ENCODE data around the gene SLC6A9.

SLC6A9 gene

DNA sequence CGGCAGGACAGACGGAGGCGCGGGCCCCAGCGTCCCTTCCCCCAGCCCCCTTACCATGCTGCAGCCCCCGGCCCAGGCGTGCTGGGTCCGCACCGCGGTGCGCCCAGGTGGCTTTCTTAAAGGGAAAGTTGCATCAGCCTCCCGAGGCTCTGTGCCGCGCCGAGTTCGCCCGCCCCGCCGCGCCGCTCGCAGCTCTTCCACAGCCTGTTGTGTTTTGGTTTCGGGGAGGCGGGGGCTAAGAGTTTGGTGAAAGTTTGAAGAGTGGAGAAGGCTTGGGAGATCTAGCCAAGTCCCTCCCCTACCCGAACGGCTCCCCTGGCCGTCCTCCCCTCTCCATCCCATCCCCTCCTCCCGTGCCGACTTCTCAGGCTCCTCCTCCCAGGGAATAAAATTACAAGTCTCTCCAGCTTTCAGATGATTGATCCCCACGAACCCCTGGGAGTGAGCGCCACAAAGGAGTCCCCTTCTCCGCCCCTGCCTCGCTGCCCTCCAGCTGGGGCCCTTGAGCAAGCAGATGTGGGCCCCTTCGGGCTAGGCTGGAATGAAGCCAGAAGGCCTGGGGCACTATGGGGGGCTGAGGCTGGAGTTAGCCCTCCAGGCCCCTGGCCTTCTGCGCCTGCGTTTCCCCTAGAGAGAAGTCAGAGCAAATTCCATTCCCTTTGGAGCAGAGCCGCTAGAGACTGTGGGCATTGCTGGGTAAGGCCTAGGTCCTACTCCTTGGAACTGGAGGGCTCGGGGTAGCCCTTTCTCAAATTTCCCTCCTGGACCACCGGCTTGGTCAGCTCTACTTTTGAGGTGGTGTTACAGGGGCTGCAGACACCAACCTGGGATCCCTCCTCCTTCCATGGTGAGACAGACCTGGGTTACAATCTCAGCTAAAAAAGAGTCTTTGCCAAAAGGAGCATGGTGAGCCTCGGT, at the start of gene SLC6A9:
TSS of gene SLC6A9 (minus strand) at position 211 of the 918 bp plus-strand sequence. CDS start 7,185 bp downstream, outside the sequence.
- peak; percentile 29 for DNase-seq (ENCODE audit: low read depth)

DNA sequence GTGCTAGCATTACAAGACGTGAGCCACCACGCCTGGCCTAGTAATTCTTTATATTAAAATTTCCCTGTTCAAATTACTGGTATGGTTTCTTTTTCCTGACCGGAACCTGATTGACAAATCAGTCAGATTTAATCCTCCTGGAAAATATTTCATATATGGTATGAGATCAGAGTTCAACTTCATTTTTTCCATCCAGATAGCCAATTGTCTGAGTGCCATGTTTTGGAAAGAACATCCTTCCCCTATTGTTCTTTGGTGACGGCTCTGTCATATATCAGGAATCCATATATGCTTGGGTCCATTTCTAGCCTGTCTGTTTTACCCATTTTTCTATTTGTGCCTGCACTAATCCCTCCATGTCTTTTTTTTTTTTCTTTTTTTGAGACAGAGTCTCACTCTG, 48.3 kb upstream of the SLC6A9 start:
- DNase-seq (ENCODE audit: low read depth) = no peak

DNA sequence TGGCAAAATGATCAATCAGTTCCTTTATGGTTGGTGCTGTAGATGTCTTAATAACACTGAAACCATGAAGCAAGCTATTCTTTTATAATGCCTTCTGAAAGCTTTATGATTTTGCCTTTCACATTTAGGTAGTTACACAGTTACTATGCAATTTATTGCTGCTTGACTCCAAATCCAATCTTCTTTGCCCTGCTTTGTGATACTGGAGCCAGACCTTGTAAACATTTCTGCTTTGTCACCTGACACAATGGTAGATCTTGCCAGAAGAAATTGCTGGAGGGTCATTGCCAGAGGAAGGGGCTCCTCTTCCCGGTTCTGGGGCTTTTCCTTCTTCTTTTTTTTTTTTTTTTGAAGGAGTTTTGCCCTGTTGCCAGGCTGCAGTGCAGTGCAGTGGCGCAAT, 46.8 kb upstream of the SLC6A9 start:
- no peak for DNase-seq (ENCODE audit: low read depth)

DNA sequence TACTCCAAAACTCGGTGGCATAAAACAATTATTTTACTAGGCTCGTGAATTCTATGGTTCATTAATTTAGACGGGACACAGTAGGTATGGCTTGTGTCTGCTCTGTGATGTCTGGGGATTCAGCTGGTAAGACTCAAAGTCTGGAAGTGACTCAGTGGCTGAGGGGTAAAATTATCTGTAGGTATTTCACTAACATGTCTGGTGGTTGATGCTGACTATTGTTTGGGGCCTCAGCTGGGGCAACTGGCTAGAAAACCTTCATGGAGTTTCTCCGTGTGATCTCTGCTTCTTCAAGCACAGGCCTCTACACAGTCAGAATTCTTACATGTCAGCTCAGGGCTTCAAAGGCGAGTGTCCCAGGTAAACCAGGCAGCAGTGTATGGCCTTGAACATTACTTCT, 46.2 kb upstream of the SLC6A9 start:
- DNase-seq (ENCODE audit: low read depth) = no peak

DNA sequence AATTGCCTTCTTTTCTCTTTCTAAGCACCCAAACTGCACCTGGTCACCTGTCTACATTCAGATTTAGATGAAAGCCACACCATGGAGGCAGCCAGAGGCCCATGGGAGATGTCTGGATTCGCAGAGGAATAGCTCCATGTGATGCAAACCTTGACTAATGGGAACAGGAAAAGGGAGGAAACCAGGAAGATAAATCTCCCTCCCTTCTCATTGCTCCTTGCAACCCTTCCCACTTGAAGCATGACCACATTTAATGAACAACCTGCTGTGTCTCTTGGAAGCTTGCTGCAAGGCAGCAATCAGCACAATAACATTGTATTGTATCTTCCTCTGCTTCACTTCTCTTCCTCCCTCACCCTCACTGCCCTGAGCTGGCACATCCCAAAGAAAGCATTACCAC, 44.8 kb upstream of the SLC6A9 start:
- DNase-seq (ENCODE audit: low read depth) = no peak

DNA sequence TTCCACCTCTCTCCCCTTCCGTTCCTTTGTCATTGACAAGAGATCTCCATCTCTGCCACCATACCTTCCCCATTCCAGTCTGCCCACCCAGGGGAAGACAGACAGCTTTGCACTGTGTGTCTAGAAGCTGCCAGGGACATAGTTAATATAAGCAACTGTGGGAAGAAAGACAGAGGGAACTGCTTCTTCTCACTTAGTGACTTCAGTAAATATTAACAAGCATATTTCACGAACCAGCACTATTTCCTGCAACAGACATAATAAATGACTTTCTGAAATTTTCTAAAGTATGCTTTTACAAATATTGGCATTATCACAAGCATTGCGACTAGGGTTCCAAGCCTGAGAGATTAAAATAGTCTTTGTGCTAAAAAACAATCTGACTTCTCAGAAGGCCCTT, 43.2 kb upstream of the SLC6A9 start:
- no peak for DNase-seq (ENCODE audit: low read depth)

DNA sequence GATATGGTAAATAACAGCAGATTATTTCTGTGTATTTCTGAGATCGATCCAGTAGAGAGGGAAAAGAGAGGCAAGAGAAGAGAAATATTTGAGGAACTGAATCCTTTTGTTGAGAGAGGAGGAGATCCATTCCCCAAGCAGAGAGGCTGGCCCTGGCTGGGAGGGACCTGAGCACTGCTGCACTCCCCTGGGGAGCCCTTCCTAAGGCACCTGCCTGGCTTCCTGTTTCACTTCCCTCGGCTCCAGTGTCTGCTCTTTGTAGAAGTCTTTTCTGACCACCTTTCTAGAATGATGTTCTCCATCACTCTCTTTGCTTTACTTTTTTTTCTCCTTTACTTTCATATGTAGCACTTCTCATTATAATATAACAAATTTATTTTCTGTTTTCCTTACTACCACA, 42.3 kb upstream of the SLC6A9 start:
- no peak for DNase-seq (ENCODE audit: low read depth)

DNA sequence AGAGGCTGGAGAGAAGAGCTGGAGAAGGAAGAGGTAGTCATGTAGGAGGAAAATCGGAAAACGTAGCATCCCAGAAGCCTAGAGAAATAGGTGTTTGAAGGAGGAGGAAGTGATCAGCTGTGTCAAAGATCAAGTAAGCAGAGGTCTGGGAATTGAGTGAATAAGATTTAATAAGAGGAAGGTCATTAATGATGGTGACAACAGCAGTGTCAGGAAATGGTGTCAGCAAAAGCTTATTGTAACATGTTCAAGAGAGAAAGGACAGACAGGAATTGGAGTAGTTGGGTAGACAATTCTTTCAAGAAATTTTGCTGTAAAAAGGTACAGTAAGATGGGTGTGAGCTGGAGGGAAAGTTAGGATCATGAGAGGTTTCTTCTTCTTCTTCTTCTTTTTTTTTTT, 41.6 kb upstream of the SLC6A9 start:
- no peak for DNase-seq (ENCODE audit: low read depth)

DNA sequence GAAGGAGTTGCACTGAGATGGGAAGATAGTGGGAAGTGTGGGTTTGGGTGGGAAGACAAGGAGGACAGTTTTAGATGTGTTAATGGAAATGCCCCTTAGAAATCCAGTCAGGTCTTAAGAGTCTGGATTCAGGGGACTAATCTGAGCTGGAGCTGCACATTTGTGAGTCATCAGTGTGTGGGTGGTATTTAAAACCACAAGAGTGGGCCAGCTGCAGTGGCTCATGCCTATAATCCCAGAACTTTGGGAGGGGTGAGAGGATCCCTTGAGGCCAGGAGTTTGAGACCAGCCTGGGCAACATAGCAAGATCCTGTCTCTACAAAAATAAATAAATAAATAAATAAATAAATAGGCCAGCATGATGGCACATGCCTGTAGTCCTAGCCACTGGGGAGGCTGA, 40.9 kb upstream of the SLC6A9 start:
- no peak for DNase-seq (ENCODE audit: low read depth)

DNA sequence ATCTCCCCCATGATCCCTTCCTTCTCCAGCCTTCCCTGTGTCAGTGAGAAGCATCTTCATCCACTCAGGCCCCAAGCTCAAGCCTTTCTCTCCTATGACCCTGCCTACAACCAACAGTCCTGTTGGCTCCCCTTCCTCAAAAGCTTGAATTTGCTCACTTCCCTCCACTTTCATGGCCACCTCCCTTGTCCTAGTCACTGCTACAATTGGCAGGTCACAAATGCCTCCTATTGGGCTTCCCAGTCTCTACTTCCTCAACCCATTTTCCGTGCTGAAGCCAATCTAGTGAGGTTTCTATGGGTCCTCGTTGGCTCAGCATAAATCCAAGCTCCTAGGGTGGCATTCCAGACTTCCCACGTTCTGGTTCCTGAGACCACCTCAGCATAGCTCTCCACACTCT, 40.2 kb upstream of the SLC6A9 start:
- no peak for DNase-seq (ENCODE audit: low read depth)

DNA sequence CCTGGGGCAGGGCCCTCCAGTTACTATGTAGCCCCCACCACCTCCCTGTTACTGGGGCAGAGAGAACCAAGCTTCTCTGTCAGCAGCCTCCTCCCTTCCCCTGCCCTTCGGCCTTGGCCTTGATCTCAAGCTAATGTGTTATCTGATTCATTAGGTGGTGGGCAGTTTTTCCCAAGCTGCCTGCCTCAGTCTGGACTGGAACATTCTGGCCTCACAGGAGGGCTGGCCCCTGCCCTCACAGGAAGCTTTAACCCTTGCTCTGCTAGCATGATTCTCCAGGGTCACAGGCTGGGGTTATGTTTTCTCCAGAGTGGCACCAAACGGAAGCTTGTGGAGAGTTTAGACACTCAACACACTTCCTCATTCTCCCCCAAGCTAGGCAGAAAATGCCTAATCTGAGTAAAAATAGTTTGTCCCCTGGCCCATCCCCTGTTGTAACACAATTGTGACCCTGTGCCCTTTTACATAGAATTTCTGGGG, 37.2 kb upstream of the SLC6A9 start:
- no peak for DNase-seq (ENCODE audit: low read depth)

DNA sequence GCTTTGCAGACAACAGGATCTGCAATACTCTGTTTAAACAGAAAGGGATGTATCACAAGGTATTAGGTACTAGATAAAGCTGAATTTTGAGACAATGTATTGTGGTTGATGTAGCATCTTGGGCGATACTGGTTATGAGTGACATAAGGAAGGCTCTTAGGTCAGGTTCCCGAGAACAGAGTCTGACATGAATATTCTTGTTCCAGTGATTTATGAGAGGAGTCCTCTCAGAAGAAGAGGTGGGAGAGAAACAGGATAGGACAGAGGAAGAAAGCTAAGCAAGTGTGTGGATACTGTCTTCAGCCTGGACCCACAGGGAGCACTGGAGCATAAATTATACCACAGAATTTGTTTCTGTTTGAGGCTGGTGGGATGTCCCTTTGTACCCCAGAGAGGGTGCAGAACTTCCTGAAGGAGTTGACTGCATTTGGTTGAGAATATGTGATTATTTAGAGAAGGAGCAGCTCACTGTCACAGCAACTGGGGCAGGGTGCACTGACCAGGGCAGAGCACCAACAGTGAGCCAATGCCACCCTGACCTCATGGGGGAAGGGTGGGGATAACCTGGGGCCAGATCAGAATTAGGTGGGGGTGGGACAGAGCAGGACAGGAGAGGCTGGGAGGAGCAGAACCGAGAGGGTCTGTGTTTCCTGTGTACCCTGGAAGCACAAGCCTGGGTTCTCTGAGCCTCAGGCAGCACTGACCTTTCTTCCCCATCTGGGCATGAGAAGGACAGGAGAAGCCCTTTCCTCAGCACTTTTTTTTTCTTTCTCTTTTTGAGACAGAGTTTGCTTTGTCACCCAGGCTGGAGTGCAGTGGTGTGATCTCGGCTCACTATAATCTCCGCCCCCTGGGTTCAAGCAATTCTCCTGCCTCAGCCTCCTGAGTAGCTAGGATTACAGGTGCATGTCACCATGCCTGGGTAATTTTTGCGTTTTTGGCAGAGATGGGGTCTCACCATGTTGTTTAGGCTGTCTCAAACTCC, 36.3 kb upstream of the SLC6A9 start:
- no peak for DNase-seq (ENCODE audit: low read depth)

DNA sequence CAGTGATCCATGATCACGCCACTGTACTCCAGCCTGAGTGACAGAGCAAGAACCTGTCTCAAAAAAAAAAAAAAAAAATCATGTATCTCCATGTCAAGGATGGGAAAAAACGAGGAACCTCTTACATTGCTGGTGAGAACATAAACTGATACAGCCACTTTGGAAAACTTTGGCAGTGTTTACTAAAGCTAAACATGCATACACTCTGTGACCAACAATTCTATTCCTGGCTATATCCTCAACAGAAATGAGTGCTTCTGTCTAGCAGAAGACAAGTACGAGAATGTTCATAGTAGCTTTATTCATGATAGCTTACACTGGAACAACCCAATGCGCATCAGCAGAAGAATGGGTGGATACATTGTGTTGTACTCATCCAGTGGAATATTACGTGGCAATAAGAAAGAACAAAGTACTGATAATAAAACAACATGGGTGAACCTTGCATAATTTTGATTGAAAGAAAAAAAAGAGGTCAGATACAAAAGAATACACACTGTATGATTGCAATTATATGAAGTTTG, 31.5 kb upstream of the SLC6A9 start:
- DNase-seq (ENCODE audit: low read depth) = no peak

DNA sequence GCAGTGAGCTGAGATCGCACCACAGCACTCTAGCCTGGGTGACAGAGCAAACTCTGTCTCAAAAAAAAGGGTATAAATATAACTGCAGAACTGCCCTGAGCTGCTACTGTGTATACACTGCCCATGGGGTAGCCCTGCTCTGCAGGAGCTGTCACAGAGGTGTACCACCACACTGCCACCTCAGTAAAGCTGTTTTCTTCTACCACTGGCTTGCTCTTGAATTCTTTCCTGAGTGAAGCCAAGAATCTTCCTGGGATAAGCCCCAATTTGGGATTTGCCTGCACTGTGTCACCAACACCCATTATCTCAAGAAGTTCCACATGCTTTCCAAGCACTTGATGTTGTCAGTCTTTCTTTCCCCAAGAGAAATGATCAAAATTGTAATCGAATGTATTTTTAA, 30.6 kb upstream of the SLC6A9 start:
- DNase-seq (ENCODE audit: low read depth) = no peak

DNA sequence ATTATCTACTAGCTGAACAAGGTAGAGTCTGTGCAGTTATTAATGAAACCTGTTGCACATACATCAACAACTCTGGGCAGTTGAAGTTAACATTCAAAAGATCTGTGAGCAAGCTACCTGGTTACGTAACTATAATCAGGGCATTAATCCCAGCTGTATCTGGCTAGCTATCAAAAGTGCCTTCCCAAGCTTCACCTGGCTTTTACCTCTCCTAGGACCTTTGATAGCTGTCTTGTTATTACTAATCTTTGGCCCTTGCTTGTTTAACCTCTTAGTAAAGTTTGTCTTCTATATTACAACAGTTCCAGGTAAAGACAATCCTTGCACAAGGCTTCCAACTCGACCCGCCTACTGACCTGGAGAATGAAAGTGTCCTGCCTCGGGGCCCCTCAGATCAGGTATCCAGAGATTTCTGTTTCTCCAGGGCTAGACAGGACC, 29.6 kb upstream of the SLC6A9 start:
- DNase-seq (ENCODE audit: low read depth) = no peak

DNA sequence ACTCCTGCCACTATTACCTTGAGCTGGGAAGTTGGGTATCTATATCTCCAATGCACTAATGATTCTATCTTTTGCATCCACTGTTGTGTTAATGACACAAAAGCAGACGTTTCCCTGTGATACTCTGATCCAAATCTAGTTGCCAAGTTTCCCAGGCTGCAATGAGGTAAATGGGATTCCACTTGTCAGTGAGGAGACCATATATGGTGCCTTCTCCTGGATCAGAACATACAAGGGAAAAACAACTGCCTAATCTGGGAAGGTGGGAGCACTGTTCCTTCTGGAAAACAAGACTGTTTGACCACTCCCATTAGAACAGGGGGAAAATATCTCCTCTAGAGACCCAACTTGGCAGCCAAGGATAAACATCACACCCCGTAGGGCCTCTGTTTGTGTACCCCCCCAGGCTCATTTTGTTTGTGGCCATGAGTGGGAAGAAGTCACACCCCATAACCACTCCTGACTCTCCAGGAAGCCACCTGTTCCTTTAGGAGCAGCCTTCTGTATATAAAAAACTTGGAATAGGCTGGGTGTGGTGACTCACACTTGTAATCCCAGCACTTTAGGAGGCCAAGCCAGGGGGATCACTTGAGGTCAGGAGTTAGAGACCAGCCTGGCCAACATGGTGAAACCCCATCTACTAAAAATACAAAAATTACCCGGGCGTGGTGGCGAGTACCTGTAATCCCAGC, 28.5 kb upstream of the SLC6A9 start:
- no peak for DNase-seq (ENCODE audit: low read depth)

DNA sequence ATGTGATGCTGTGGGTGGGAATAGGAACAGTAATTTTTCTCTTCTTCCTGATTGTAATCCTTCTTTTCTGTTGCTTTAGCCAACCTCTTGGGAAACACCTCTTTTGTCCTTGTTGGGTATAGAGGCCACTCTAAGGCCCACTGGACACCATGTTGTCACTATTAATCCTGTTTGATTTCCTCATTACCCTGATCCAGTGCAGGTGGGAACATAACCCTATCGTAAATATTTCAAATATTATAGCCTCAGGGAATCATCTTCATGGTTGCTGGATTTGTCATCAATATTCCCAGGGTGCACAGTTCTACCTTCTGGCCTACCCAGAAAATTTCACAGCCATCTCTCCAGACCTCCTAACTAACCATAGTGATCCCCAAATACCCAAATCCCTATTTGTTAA, 27.9 kb upstream of the SLC6A9 start:
- DNase-seq (ENCODE audit: low read depth) = no peak

DNA sequence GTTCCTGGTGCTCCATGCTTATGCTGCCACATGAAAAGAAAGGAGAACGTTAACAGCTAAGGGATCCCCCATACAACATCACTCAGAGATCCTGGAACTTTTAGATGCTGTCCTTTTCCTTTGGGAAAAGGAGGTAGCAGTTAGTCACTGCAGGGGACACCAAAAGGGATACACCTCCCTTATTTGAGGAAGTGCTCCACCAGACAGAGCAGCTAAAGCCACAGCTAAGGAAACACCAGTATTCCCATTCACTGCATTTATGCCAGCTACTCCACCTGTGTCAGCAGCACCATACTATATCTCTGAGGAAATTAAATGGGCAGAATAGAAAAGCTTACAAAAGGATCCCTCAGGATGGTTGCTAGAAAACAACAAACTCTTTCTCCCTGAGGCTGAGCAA, 26.0 kb upstream of the SLC6A9 start:
- no peak for DNase-seq (ENCODE audit: low read depth)

DNA sequence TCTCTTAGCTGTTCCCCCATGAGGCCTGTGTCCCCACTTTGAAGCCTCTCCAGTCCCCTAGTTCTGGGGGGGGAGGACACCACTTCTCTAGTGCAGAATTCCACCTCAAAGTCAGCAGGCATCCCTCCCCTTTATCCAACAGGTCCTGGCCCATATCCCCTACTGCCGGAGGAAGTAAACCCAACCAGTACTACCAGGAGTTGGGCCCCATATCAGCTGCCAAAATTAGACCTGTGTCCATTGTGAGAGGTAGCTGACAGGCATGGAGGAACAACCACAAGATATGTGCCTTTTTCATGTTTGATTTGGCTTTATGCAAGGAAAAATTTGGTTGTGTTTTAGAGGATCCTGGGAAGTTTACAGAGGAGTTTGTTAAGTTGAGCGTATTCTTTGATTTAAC, 22.1 kb upstream of the SLC6A9 start:
- no peak for DNase-seq (ENCODE audit: low read depth)

DNA sequence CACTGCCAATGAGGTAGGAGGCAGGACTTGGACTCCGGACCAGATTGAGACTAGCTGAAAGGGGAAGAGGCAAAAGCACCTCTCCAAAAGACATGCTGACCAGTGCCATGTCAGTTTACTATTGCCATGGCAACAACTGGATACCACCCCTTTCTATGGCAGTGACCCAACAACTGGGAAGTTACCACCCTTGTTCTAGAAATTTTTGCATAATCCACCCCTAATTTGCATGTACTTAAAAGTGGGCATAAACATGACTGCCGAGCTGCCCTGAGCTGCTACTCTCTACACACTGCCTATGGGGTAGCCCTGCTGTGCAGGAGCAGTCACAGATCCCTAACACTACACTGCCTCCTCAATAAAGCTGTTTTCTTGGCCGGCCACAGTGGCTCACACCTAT, 19.0 kb upstream of the SLC6A9 start:
- no peak for DNase-seq (ENCODE audit: low read depth)

DNA sequence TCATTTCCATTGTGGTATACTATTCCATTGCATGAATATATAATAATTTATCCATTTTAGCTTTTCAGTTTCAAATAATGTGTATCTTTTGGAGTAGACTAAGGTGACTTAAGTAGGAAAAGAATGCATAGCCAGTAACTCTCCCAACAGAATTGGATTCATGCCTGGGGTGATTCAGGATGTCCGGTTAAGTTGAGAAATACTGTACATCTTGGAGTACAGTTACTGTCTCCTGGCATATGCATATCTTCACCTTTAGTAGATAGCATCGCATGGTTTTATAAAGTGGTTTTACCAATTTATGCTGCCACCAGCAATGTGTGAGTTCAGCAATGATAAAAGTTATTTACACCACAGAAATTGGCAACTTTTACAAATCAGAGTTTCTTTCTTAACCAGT, 18.6 kb upstream of the SLC6A9 start:
- DNase-seq (ENCODE audit: low read depth) = no peak

All from activated T-cell treated with anti-CD3 and anti-CD28 coated beads for 24 hours (primary cell).